22Rv1 (cell line): ENCODE data around the gene TBX21.
"Not testable (repeated sequence)": the region's sequence is repeated elsewhere in the genome, so short reads cannot be mapped to it uniquely, and the experiment has no call there.

ENCODE experiments used
- H3K27ac ChIP-seq: fragments of 450-650 bp; 2 replicates; pipeline ENCODE4 v1.5.1; 2017
- ZFX ChIP-seq: fragments of 450-650 bp; IDR thresholded peaks from 2 replicates; pipeline ENCODE4 v1.6.1; 2017; ENCODE audit warnings: antibody characterized with exemption, borderline replicate concordance
- TF ChIP-seq, protein P1 (sequence below): fragments of 450-650 bp; IDR thresholded peaks from 2 replicates; pipeline ENCODE4 v1.5.1; 2017; ENCODE audit warnings: mild to moderate bottlenecking

Gene TBX21

DNA sequence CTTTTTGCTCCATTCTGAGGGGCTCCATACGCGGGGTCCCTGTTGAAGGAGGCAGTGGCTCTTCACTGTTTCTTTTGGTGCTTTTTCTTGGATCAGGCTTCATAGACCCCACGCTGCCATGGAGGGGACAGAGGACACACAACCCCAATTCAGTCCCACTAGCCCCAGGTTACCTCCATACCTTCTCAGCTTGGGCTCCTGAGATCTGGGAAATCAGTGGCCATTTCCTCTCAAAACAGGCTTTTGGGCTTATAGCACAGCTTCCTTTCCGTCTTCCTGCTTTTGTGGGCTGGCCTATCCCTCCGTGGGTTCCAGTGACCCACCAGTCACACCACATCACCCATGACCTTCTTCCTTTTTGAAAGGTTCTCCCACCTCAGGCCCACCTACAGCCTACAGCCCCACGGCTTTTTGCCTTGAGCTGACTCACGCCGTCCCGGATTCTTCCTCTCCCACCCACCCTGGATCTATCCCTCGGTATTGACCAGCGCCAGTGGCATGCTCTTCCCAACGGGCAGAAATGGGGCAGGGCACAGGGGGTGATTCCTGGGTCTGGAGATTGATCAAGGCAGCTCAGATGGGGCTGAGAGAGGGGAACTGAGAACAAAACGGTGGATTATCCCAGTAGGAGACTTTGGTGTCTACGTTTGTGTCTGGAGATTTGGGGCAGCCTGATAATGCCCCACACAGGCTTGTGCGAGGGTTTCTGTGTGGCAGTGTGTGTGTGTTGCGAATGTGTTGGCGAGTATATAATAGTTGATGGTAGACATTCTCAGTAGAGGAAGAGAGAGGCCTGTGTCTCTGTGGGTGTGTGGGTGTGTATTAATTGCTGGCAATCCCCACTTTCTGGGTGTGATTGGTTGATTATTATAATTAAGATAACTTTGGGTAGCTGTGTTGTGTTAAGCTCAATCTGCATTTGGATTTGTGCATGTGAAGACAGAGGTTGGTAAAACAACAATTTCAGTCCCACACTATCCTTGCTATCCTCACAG lies 3.8 kb downstream of the TBX21 start:
- no peak for TF ChIP-seq ZFX
- TF ChIP-seq, protein P1, sequence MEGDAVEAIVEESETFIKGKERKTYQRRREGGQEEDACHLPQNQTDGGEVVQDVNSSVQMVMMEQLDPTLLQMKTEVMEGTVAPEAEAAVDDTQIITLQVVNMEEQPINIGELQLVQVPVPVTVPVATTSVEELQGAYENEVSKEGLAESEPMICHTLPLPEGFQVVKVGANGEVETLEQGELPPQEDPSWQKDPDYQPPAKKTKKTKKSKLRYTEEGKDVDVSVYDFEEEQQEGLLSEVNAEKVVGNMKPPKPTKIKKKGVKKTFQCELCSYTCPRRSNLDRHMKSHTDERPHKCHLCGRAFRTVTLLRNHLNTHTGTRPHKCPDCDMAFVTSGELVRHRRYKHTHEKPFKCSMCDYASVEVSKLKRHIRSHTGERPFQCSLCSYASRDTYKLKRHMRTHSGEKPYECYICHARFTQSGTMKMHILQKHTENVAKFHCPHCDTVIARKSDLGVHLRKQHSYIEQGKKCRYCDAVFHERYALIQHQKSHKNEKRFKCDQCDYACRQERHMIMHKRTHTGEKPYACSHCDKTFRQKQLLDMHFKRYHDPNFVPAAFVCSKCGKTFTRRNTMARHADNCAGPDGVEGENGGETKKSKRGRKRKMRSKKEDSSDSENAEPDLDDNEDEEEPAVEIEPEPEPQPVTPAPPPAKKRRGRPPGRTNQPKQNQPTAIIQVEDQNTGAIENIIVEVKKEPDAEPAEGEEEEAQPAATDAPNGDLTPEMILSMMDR = no peak
- no peak overlapping the region for H3K27ac ChIP-seq

DNA sequence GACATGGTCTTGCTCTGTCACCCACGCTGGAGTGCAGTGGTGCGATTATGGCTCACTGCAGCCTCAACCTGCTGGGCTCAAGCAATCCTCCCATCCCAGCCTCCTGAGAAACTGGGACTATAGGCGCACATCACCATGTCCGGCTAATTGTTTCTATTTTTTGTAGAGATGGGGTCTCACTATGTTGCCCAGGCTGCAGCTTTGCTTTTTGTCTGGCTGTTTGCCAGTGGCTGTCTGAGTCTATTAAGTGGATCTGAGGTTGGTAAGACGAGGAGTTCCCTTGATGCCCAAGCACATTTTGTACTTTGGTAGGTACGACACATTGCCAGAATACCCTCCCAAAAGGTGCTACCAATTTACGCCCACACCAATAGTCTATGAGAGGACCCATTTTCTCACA lies 5.1 kb downstream of the TBX21 start:
- H3K27ac ChIP-seq = no peak overlapping the region
- no peak for TF ChIP-seq ZFX

DNA sequence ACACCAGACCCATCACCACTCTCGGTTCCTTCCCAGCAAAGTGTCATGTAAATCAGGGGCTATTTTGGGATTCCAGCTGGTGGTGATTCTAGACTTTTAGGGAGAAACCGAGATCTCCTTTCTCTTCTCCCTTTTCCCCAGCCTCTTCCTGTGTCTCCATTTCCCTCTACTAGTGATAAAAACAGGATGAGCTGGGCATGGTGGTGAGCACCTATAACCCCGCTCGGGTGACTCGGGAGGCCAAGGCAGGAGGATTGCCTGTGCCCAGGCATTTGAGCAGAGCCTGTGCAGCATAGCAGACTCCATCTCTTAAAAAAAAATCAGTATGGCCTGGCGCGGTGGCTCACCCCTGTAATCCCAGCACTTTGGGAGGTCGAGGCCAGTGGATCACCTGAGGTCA lies 6.1 kb downstream of the TBX21 start:
- H3K27ac ChIP-seq = no peak overlapping the region
- no peak for TF ChIP-seq ZFX
- TF ChIP-seq, protein P1 = no peak

DNA sequence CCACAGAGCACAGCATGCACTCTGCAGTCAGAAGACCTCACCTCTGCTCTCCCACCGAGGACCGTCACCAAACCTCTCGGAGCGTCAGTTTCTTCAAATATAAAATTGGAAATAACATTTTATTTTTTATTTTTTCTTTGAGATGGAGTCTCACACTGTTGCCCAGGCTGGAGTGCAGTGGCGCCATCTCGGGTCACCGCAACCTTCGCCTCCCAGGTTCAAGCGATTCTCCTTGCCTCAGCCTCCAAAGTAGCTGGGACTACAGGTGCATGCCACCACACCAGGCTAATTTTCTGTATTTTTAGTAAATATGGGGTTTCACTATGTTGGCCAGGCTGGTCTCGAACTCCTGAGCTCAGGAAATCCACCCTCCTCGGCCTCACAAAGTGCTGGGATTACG lies 6.9 kb downstream of the TBX21 start:
- not testable (repeated sequence) for H3K27ac ChIP-seq

DNA sequence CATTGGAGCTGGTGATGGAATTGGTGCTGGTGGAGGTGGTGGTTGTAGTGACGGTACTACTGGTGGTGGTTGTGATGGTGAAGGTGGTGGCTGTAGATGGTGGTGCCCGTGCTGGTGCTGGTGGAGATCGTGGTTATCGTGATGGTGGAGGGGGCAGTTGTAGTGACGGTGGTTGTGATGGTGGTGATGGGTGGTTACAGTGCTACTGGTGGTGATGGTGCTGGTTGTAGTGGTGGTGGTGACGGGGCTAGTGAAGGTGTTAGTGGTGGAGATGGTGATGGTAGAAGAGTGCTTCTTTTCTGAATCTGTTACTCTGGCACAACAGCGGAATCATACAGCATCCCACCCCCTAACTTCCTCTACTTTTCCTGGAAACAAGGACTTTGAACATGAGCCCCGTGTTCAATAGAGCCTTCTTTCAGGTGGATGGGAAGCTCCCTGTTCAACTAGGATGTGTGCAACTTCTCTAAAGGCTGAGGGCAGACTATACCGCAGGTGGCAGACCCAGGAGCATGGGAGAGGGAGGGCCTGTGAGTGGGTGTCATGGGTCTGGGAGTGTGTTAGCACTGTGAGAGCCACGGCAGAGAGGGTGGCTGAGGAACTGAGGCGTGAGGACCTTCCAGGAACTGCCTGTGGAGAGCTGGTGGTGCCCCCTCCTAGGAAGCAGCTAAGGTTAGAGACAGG lies 8.2 kb downstream of the TBX21 start:
- no peak overlapping the region for H3K27ac ChIP-seq
- TF ChIP-seq ZFX = no peak
- TF ChIP-seq, protein P1 = no peak

DNA sequence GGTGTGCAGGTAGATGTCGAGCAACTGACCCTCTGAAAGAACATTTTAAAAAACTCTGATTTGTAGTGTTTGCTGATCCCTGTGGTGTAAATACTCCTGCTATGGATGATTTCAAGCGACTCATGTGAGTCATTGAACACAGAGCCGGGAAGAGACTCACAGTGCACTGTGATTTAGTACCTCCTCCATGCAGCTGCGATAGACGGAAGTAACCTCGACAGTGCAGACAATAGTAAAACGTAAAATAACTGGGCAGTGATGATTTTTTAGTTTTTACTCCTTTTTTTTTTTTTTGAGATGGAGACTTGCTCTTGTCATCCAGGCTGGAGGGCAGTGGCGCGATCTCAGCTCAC lies 8.7 kb downstream of the TBX21 start:
- TF ChIP-seq ZFX = no peak
- TF ChIP-seq, protein P1 = no peak
- no peak overlapping the region for H3K27ac ChIP-seq

DNA sequence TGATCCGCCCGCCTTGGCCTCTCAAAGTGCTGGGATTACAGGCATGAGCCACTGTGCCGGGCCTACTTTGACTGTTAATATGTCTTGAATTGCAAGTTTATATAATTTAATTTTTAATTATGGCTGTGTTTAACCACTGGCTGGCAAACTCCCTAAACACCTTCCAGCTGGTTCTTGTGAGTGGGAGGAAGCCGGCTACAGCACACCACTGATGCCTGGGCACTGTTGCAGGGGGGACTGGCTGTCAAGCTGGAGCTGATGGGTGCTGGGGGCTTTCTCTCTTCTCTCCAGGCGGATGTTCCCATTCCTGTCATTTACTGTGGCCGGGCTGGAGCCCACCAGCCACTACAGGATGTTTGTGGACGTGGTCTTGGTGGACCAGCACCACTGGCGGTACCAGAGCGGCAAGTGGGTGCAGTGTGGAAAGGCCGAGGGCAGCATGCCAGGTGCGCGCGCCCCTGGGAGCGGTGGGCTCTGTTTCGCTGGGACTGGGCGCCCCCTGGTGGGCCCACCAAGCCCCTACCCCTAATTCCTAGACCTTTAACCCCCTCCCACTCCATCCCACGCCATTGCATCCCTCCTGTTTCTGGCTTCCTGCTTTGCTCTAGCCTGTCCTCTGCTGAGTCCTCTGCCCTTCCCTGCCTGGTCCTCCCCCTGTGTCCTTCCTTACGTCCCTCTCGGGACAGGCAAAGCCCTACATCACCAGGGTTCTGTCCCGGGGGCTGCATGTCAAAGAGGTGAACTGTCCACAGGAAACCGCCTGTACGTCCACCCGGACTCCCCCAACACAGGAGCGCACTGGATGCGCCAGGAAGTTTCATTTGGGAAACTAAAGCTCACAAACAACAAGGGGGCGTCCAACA lies 9.5 kb downstream of the TBX21 start:
- no peak overlapping the region for H3K27ac ChIP-seq
- TF ChIP-seq, protein P1 = peak; percentile 37
- no peak for TF ChIP-seq ZFX
